Hematopoietic multipotent progenitor cell treated with erythropoietin and hydrocortisone succinate and interleukin-3 and kit ligand, for 6 days (in vitro differentiated cells): ENCODE data around the gene CNPY1.

Experiments
- DNase-seq: peaks from one replicate; pipeline ENCODE4 v3.0.0-alpha.2; 2015

CNPY1 gene

DNA sequence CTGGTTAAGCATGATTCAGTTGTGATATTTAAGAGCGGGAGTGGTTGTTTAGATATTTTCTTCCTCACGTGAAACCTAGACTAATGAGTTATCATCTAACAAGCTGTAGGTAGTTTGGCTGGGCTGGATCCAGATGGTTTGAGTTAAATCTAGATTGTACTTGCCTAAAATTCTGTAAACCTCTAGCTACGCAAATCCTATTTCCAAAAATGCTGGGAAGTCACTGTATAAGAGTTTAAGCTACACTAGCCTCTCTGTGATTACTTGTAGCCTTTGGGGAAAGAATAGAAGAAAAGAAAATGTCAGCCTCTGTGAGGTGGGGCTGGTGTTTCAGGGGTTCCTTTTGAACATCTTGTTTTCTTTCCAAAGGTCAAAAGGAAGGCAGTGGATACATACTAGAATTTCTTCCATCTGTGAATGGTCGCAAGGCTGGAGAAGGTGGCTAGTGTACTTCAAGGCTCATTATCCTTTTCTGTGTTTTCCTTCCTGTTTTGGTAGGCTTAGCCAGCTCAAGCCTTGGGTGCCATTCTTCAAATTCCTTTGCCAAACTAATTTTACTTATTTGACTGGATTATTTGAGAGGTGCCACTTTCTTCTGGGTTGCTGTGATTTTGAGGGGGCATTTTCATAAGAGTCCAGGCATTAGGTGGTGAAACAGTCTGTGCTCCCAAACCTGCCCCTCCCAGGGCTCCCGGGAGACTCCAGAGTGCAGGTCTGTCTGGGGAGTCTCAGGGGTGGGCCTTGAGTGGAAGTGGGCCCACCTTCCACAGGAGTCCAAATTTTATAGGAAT lies 93.7 kb downstream of the CNPY1 start:
- DNase-seq = no peak

DNA sequence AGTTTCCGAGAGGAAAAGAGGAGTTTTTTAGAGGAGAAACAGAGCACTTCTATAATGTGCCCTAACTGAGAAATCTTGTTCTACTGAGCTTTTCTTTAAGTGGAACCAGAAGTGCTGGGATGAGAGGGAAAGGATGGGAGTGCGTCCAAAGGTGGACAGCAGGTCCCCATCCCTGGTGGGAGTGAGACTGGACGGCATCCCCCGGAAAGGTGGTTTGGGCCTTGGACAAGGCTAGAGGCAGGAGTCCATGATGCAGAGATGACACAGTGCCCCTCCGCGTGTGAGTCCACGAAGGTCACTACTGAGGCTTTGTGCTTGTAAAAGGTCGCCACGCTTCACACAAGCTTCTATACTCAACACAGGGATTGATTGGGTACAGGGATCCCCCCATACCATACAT lies 94.5 kb downstream of the CNPY1 start:
- no peak for DNase-seq
